GM06990 (cell line): ENCODE results near the gene ITK.

Source experiments
- DNase-seq: peaks from one replicate; pipeline ENCODE4 v3.0.0-alpha.2; 2011; ENCODE audit not compliant: insufficient read length; ENCODE audit errors: extremely low read depth
- H3K27me3 ChIP-seq: replicated peaks from 2 replicates; pipeline ENCODE4 v1.6.0; 2011; ENCODE audit warnings: low read length; ENCODE audit not compliant: control insufficient read depth, insufficient read depth
- H3K36me3 ChIP-seq: 2 replicates; pipeline ENCODE4 v1.5.1; 2011; ENCODE audit warnings: low read length; ENCODE audit not compliant: control insufficient read depth, insufficient read depth
- H3K4me3 ChIP-seq: replicated peaks from 2 replicates; pipeline ENCODE4 v1.5.1; 2011; ENCODE audit warnings: low read depth, mild to moderate bottlenecking, control low read depth, low read length
- CTCF ChIP-seq: IDR thresholded peaks from 2 replicates; pipeline ENCODE4 v1.5.1; 2011; ENCODE audit warnings: low read length, control low read depth, mild to moderate bottlenecking, inconsistent platforms; ENCODE audit not compliant: insufficient read depth, poor library complexity, severe bottlenecking

The ITK gene

GRCh38 chr5:157248821-157249470 lies 68.3 kb downstream of the ITK start:
- DNase-seq, result no peak
- Histone ChIP-seq H3K4me3 (no peak overlapping the region), H3K27me3 (no peaks in the 10 kb centered on the region), H3K36me3 (no peaks in the 10 kb centered on the region)
- no peak for TF ChIP-seq CTCF

- Histone ChIP-seq H3K4me3 (peak overlapping the region; percentile 10; the same call in 1 of the 2 replicates), H3K27me3 (no peaks in the 10 kb centered on the region), H3K36me3 (no peaks in the 10 kb centered on the region)
- DNase-seq, result peak; percentile 69
- TF ChIP-seq CTCF, result no peak
Measured at GRCh38 chr5:157252711-157253465, 72.2 kb downstream of the ITK start.

GRCh38 chr5:157253547-157253946 lies 72.9 kb downstream of the ITK start:
- peak; percentile 88 for TF ChIP-seq CTCF
- Histone ChIP-seq H3K27me3 (no peaks in the 10 kb centered on the region), H3K4me3 (no peak overlapping the region), H3K36me3 (no peaks in the 10 kb centered on the region)
- no peak for DNase-seq

GRCh38 chr5:157258450-157258849 lies 77.8 kb downstream of the ITK start:
- no peak for TF ChIP-seq CTCF
- Histone ChIP-seq H3K36me3 (no peaks in the 10 kb centered on the region), H3K27me3 (no peaks in the 10 kb centered on the region), H3K4me3 (no peak overlapping the region)
- DNase-seq, result no peak

- no peak for DNase-seq
- H3K36me3 ChIP-seq, result no peaks in the 10 kb centered on the region
- TF ChIP-seq CTCF, result no peak
- no peak overlapping the region for H3K4me3 ChIP-seq
- H3K27me3 ChIP-seq, result no peaks in the 10 kb centered on the region
Measured at GRCh38 chr5:157259699-157260098, 79.1 kb downstream of the ITK start.
